Testis (tissue), 3 donors: ENCODE data around the gene MAP4. TPM values are rescaled to one million over a fixed set of nuclear protein-coding genes. Genes with fewer than 3 reads are reported as not detected.
"Not testable (repeated sequence)": the region's sequence is repeated elsewhere in the genome, so short reads cannot be mapped to it uniquely, and the experiment has no call there.

Source experiments
- DNase-seq: peaks from one replicate; pipeline ENCODE4 v3.0.0-alpha.2; 2019
- H3K27ac ChIP-seq, 2 donors: fragments of 200-600 bp; sonication (generic); one replicate each; pipeline ENCODE4 v1.5.1; 2019
- H3K27me3 ChIP-seq: fragments of 200-600 bp; sonication (generic); one replicate; pipeline ENCODE4 v1.5.1; 2019
- H3K36me3 ChIP-seq: fragments of 200-600 bp; sonication (generic); one replicate; pipeline ENCODE4 v1.5.1; 2017; ENCODE audit warnings: low read depth; ENCODE audit errors: missing control alignments
- H3K4me1 ChIP-seq: fragments of 200-600 bp; sonication (generic); one replicate; pipeline ENCODE4 v1.5.1; 2019
- H3K4me3 ChIP-seq, 2 donors: fragments of 200-600 bp; sonication (generic); one replicate each; pipeline ENCODE4 v1.5.1; 2017 to 2019
- H3K9me3 ChIP-seq: fragments of 200-600 bp; sonication (generic); one replicate; pipeline ENCODE4 v1.5.1; 2017
- POLR2A ChIP-seq: fragments of 450-650 bp; IDR thresholded peaks from one replicate; pipeline ENCODE4 v1.6.1; 2017; ENCODE audit warnings: antibody characterized with exemption, mild to moderate bottlenecking, moderate library complexity
- WGBS, 2 donors: methylation state at CpG; one replicate each; pipeline ENCODE4 v1.1.5; 2018; 5-methylcytosine and 5-hydroxymethylcytosine counted together
- intact Hi-C: fragments of 100-400 bp; cut with DNase I; formaldehyde crosslinking; loops from one replicate; pipeline ENCODE4 v1.15.1; 2023; ENCODE audit warnings: low total_unique reads
- polyA plus RNA-seq: library from polyadenylated mRNA; stranded (reverse); fragments of 350-450 nt; fragmentation: Illumina TruSeq; extraction: RNeasy Lipid Tissue Mini Kit (QIAGEN cat#74804); gene quantifications from one replicate; pipeline ENCODE4 v1.2.3, GENCODE V29; 2014; ENCODE audit warnings: low read depth, low replicate concordance; ENCODE audit not compliant: insufficient read depth
- total RNA-seq, 2 donors: library from RNA; depleted of rRNA; stranded (reverse); fragments of >200 nt; gene quantifications; one replicate each; pipeline ENCODE4 v1.2.3, GENCODE V29; 2016
- TF ChIP-seq, protein P1 (sequence below), 3 experiments: fragments of 450-650 bp in 2 of 3; fragments of 200-600 bp in 1 of 3; sonication (generic) in 1 of 3; IDR thresholded peaks; one replicate each; pipeline ENCODE4 v1.5.1; 2016 to 2019; ENCODE audit warnings: antibody characterized with exemption in 3 of 3, mild to moderate bottlenecking in 2 of 3, moderate library complexity in 1 of 3

The MAP4 gene
- total and polyA plus RNA-seq, 3 donors from 2014 or later, result 195 to 241 (median 226) TPM

DNA sequence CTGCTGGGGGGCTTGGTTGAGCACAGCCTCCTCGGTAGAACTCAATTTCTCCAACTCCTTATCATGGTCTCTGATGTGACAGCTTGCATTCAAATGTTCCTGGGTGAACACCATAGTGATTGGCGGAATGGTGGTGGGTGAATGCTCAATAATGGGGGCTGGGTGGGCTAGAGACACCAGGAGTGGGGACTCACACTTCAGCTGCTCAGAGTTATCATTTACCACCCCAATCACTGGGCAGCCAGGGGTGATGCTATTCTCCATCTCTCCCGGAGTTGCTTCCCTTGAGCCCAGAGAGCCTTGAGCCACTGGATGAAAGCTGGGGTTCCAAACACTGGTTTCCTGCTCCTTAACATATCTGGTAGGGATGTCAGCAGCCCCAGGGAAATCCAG is 124.6 kb downstream of the MAP4 start:
- Histone ChIP-seq H3K9me3 (no peaks in the 10 kb centered on the region), H3K27ac (peak overlapping the region in 1 of 2 donors; percentile 24), H3K4me1 (peaks cover 16% of the 10 kb centered on the region), H3K4me3 (no peak overlapping the region), H3K36me3 (no peaks in the 10 kb centered on the region), H3K27me3 (no peaks in the 10 kb centered on the region)
- intact Hi-C loops, result no loop called here
- no peak for DNase-seq
- TF ChIP-seq POLR2A, result no peak
- TF ChIP-seq, protein P1, sequence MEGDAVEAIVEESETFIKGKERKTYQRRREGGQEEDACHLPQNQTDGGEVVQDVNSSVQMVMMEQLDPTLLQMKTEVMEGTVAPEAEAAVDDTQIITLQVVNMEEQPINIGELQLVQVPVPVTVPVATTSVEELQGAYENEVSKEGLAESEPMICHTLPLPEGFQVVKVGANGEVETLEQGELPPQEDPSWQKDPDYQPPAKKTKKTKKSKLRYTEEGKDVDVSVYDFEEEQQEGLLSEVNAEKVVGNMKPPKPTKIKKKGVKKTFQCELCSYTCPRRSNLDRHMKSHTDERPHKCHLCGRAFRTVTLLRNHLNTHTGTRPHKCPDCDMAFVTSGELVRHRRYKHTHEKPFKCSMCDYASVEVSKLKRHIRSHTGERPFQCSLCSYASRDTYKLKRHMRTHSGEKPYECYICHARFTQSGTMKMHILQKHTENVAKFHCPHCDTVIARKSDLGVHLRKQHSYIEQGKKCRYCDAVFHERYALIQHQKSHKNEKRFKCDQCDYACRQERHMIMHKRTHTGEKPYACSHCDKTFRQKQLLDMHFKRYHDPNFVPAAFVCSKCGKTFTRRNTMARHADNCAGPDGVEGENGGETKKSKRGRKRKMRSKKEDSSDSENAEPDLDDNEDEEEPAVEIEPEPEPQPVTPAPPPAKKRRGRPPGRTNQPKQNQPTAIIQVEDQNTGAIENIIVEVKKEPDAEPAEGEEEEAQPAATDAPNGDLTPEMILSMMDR (IDR thresholded peaks at IDR 0.05), result no peak
- 86 to 90% methylated on average over 3 of the region's 3 CpGs for WGBS, 2 donors

DNA sequence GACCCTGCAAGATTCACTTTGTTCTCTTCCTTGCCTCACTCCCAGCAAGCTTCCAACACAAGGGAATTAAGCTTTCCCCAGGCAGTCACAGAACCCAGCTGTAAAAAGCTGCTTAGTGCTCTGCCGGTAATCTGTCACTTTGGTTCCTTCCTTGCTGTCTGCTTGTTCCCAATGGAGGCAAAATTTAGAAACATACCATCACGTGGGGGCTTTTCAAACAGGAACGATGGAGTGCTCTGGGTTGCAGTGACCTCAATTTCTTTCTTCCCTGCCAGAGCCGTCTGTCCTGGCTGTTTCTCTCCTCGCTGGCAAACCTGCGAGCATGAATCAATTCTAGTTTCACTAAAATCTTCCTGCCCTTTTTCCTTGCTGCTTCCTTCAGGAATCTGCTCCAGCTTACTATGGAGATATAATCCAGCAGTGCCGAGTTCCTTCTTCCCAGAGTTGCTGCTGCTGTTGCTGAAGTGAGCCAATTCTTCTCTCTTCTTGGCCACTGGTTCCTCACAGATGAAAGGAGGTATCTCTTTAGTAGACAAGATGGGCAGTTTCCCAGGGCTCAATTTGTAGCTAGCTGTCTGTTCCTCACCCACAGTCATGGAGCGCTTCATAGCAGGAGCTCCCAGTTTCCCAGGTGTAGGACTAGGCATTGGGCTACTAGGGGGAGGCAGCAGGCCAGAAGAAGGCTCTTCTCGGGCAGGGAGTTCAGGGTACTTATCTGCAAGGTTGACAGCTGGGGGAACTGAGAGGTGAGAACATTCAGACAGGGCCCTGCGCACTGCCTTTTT is 125.2 kb downstream of the MAP4 start:
- intact Hi-C loops, result no loop called here
- peak; percentile 54 for DNase-seq
- H3K4me3 ChIP-seq, result no peak overlapping the region
- H3K27ac ChIP-seq, result peak overlapping the region; percentile 24 to 53
- H3K27me3 ChIP-seq, result no peaks in the 10 kb centered on the region
- no peak for TF ChIP-seq POLR2A
- TF ChIP-seq, protein P1 (IDR thresholded peaks at IDR 0.05), result no peak
- WGBS, 2 donors, result 45 to 63% methylated on average over 9 to 10 of the region's 10 CpGs
- peaks cover 16% of the 10 kb centered on the region for H3K4me1 ChIP-seq
- H3K9me3 ChIP-seq, result no peaks in the 10 kb centered on the region
- no peaks in the 10 kb centered on the region for H3K36me3 ChIP-seq

DNA sequence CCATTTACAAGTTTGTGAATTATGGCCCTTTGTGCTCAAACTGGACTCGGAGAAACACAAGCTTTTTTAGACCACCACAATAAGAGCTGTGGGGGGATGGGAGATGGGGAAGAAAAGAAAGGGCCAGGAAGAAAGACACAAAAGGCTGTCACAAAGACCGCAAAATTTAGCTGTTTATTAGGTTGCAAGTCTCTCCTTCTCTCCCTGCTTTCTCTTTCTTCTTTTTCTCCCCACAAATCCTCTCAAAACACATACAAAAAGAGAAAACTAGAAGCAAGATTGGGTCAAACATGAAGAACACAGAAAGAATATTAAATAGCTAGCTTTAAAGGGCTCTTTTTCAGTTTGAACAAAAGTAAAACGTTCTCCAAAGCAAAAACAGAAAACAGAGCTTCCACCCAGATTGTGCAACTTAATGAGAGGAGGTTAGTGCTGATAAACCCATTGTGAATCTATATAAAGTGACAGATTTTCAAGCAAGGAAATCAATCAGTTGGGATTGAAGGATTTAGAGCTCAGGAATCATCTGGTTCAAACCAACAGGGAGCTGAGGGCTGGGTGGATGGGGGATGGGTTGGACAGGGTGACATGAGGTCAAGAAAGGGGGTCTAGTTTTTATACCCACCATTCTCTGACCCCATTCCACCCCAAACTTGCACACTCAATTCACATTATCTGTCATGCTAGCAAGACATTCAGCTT is 125.9 kb downstream of the MAP4 start:
- WGBS, 2 donors, result 60 to 63% methylated on average over 3 of the region's 3 CpGs
- intact Hi-C loops, result no loop called here
- no peak overlapping the region for H3K4me3 ChIP-seq
- H3K27me3 ChIP-seq, result no peaks in the 10 kb centered on the region
- no peaks in the 10 kb centered on the region for H3K36me3 ChIP-seq
- H3K9me3 ChIP-seq, result no peaks in the 10 kb centered on the region
- TF ChIP-seq POLR2A, result no peak
- TF ChIP-seq, protein P1 (IDR thresholded peaks at IDR 0.05), result no peak
- peaks cover 16% of the 10 kb centered on the region for H3K4me1 ChIP-seq
- DNase-seq, result no peak
- peak overlapping the region; percentile 24 to 53 for H3K27ac ChIP-seq

DNA sequence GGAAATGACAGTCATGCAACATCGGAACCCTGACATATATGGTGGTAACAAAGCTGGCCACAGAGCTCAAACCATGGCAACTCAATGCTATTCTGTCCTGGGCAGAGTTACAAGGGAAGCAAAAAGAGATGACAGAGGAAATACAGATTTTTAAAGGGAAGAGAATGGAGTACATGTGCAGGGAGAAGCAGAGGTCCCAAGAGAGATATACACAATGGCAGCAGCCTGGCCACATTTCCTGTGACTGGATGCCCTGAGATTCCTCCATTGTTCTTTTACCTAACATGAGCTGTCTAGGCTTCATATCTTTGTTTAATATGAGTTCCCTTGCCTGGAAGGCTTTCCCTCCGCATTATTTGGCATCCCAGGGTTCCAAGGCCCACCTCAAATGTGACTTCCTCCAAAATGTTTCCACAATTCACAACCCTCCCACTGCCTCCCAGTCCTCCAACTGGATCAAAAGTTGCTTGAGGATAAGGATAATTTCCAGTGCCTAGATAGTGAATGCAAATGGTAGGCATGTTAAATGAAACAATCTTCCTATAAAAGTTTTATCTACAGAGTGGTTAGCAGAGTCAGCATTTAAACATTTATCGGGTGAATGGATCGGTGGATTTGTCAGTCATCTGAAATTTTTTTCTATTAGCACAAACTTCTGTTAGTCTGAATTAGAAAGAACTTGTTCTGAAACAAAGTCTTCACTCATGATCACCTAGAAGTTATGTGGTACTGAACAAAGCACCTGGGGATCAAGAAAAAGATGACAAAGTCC is 127.0 kb downstream of the MAP4 start:
- no peaks in the 10 kb centered on the region for H3K27me3 ChIP-seq
- 92 to 97% methylated on average over 4 of the region's 4 CpGs for WGBS, 2 donors
- no peak for TF ChIP-seq POLR2A
- TF ChIP-seq, protein P1 (IDR thresholded peaks at IDR 0.05), result no peak
- no peak for DNase-seq
- H3K36me3 ChIP-seq, result no peaks in the 10 kb centered on the region
- peaks cover 16% of the 10 kb centered on the region for H3K4me1 ChIP-seq
- intact Hi-C loops, result no loop called here
- peak overlapping the region; percentile 45 to 61 for H3K27ac ChIP-seq
- H3K9me3 ChIP-seq, result no peaks in the 10 kb centered on the region
- no peak overlapping the region for H3K4me3 ChIP-seq

DNA sequence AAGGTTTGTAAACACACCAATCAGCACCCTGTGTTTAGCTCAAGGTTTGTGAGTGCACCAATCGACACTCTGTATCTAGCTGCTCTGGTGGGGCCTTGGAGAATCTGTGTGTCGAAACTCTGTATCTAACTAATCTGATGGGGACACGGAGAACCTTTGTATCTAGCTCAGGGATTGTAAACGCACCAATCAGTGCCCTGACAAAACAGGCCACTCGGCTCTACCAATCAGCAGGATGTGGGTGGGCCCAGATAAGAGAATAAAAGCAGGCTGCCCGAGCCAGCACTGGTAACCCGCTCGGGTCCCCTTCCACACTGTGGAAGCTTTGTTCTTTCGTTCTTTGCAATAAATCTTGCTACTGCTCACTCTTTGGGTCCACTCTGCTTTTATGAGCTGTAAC is 128.2 kb downstream of the MAP4 start:
- H3K36me3 ChIP-seq, H3K4me3 ChIP-seq, H3K27me3 ChIP-seq, intact Hi-C loops, H3K9me3 ChIP-seq: not testable (repeated sequence)
- DNase-seq, result peak; percentile 52
- Histone ChIP-seq H3K4me1 (peaks cover 16% of the 10 kb centered on the region), H3K27ac (peak overlapping the region in 1 of 2 donors; percentile 61)
- 55 to 81% methylated on average over 7 to 9 of the region's 9 CpGs for WGBS, 2 donors
